ENCODE data around the gene AP4M1.

GRCh38 chr7:100132697-100133151 lies 31.3 kb downstream of the AP4M1 start:
- TF ChIP-seq, protein P1, sequence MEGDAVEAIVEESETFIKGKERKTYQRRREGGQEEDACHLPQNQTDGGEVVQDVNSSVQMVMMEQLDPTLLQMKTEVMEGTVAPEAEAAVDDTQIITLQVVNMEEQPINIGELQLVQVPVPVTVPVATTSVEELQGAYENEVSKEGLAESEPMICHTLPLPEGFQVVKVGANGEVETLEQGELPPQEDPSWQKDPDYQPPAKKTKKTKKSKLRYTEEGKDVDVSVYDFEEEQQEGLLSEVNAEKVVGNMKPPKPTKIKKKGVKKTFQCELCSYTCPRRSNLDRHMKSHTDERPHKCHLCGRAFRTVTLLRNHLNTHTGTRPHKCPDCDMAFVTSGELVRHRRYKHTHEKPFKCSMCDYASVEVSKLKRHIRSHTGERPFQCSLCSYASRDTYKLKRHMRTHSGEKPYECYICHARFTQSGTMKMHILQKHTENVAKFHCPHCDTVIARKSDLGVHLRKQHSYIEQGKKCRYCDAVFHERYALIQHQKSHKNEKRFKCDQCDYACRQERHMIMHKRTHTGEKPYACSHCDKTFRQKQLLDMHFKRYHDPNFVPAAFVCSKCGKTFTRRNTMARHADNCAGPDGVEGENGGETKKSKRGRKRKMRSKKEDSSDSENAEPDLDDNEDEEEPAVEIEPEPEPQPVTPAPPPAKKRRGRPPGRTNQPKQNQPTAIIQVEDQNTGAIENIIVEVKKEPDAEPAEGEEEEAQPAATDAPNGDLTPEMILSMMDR (IDR thresholded peaks at IDR 0.05), result peak; percentile 96
- TF ChIP-seq ZFX (IDR thresholded peaks at IDR 0.05; ENCODE audit: borderline replicate concordance), result no peak
